ENCODE measurements around the gene SLC12A6.

DNA sequence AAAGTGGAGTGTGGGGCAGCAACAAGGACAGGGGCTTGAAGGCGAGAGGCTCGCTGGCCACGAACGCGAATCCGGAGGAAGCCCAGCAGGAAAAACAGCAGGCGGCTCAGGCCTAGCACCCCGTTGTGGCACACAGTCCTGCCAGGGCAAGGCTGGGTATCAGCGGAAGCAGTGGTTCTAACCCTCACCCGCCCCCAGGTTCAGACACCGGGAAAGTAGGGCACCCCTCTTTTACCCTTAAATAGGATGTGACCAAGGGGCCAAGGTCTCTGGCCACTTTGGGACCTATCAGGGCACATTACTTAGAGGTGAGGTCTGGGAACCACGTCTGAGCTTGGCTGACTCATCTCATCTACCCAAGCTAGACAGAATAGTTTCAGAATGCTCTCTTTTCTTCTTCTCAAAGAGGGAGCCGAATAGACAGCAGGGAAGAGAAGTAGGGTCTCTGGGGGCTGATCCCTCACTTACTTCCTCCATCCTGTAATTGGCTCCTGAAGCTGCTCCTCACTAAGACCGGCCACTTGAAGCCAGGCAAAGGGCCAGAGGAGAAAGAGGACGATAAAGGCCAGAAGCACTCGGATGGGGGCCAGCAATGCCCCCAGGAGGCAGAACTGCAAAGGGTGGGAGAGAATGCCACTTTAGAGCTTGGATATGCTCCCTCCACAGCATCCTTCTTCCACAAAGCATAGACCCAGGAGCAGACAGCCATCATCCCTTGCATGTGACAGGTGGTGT, 27.7 kb upstream of the SLC12A6 start:
- TF ChIP-seq, protein P1, sequence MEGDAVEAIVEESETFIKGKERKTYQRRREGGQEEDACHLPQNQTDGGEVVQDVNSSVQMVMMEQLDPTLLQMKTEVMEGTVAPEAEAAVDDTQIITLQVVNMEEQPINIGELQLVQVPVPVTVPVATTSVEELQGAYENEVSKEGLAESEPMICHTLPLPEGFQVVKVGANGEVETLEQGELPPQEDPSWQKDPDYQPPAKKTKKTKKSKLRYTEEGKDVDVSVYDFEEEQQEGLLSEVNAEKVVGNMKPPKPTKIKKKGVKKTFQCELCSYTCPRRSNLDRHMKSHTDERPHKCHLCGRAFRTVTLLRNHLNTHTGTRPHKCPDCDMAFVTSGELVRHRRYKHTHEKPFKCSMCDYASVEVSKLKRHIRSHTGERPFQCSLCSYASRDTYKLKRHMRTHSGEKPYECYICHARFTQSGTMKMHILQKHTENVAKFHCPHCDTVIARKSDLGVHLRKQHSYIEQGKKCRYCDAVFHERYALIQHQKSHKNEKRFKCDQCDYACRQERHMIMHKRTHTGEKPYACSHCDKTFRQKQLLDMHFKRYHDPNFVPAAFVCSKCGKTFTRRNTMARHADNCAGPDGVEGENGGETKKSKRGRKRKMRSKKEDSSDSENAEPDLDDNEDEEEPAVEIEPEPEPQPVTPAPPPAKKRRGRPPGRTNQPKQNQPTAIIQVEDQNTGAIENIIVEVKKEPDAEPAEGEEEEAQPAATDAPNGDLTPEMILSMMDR (conservative IDR thresholded peaks at IDR 0.05) = no peak
- no peak for TF ChIP-seq ZFX (IDR thresholded peaks at IDR 0.05)

All from C4-2B (cell line).